NCI-H2227 treated with DMSO at 0.1 percent for 48 hours (cell line): Measurements from ENCODE around the gene VCL.

Experiments
- DNase-seq: peaks from one replicate; lab custom pipeline; 2025; lab: John Stamatoyannopoulos, UW

The VCL gene

DNA sequence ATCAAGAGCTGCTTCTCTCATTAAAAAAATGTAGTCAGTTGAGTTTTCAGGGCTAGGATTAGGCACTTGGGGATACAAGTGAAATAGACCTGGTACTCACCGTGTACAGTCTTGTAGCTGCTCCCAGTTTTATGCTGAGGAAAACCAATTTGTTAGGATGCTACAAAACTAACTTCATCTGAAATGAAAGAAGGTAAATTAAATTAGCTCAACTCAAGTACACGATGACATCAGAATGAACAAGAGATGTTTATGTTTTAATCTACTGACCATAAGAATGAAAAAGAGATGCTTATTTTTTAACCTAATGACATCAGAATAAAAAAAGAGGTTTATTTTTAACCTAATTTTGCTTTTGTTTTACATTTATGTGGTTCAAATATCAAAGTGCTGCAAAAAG, 79.0 kb downstream of the VCL start:
- no peak for DNase-seq

- DNase-seq: no peak
These were observed 79.5 kb downstream of the VCL start for GRCh38 chr10:74077416-74077815.

DNA sequence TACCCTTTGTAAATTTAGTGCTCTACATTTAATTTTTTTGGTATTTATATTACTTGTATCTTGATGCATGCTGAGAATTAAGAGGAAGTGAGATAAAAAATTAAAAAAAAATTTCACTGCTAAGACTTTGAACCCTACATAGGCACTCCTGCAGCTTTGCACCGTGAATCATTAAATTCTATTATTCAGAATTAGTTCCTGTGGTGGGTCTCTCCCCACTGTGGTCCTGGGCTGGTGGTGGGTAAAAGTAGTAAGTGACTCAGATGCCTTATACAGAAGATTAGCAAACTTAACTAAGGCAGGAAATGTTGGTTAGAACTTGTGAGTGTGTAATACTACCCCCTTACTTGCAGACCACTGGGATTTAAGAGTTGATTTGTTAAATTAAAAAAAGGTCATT, 80.1 kb downstream of the VCL start:
- no peak for DNase-seq

DNA sequence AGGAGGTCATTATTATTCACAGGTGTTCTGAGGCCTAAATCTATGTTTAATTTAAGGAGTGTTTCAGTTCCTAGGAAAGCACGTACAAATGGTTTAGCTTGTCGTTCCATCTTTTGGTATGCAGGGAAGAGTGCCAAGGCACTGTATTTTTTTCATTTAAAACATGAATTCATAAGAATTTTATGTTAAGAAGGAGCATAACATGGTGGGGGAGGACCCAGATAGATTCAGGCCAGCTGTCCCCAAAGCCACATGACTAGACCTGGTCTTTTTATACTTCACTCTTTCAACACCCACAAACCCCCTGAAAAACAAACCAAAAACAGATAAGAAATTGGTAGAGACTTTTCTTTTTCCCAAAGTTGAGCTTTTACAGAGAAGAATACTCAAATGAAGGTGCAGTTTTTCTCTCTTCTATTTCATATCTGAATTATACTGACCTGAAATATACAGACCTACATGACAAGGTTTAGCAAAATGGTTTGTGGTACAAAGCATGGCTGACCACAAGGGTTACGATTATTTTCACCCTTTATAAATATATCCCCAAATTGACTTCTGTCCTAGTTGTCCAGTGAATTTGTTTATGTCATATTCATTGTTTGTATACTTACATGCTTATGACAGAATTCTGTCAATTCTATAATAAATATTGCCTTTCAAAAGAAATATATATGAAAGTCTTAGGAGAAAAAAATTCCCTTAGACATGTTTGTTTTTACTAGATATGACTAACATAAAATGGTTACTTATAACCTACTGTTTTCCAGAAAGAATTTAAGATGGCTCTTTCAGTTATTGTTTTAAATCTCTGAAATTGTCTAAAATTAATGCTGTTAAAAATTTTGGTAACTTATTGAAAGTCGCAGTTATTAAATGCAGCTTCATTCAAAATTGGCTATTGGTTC, 81.4 kb downstream of the VCL start:
- no peak for DNase-seq

- no peak for DNase-seq
These were observed 82.1 kb downstream of the VCL start for GRCh38 chr10:74079936-74080590.

DNA sequence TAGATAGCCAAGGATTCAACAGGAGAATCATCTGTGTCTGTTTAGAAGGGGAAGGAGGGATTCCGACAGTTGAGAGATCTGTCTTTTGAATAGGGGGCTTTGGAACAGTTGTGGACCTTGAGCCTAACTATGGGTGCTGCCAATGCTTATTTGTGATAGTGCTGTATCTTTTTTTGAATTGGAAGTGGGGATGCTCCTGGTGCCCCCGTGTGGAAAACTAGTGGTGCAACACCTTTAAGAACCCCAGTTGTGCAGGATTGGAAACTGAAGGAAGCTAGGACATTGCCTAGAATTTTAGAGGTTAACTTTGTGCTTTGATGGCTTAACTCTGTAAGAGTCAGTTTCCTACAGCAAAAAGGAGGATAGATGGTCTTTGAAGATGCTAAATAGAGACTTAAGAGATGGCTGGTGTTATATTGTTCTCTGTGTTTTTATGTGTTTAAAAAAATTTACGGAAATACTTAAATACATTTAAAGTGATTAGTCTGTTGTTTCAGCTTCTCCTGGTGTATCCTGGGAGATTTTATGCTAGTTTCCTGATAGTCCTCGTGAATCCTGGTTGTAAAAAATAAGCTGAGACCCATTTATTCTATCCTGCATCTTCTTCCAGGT, 83.4 kb downstream of the VCL start:
- peak; percentile 18 for DNase-seq

- no peak for DNase-seq
These were observed 84.2 kb downstream of the VCL start for GRCh38 chr10:74081941-74082718.

DNA sequence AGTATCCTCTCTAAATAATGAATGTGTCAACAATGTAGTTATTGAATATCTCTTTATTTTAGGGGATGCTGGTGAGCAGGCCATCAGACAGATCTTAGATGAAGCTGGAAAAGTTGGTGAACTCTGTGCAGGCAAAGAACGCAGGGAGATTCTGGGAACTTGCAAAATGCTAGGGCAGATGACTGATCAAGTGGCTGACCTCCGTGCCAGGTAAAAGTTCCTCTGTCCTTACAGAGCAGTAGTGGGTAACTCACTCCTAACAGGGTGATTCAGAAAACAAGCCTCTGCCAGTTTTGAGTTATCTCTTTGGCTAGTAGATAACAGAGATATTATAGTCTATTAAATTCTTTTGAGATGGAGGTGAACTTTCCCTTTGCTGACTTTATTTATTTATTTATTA, 85.4 kb downstream of the VCL start:
- no peak for DNase-seq

- DNase-seq: no peak
These were observed 87.0 kb downstream of the VCL start for GRCh38 chr10:74084955-74085354.

GRCh38 chr10:74086317-74086716, 88.4 kb downstream of the VCL start:
- DNase-seq: no peak

GRCh38 chr10:74088722-74089121, 90.8 kb downstream of the VCL start:
- DNase-seq: no peak

- no peak for DNase-seq
These were observed 94.5 kb downstream of the VCL start for GRCh38 chr10:74092372-74092771.

GRCh38 chr10:74093530-74094164, 95.7 kb downstream of the VCL start:
- DNase-seq: no peak

- no peak for DNase-seq
These were observed 96.3 kb downstream of the VCL start for GRCh38 chr10:74094231-74094630.

GRCh38 chr10:74096777-74097176, 98.9 kb downstream of the VCL start:
- no peak for DNase-seq

DNA sequence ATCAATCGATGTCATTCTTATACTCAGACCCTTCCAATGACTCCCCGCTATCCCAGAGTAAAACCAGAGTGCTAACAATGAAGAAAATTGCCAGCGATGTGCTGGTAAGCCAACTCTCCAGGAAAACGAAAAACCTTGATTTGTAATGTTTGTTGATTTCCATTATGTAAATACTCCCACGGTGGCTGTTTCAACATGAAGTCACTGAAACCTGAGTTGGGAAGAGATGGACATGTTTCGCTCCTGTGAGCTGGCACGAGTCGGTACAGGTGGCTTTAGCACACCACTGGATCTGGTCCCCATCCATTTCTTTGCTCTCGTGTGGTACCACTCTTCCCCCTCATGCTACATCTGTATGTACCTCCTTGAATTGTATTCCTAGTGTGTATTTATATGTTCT, 99.9 kb downstream of the VCL start:
- DNase-seq: no peak

DNA sequence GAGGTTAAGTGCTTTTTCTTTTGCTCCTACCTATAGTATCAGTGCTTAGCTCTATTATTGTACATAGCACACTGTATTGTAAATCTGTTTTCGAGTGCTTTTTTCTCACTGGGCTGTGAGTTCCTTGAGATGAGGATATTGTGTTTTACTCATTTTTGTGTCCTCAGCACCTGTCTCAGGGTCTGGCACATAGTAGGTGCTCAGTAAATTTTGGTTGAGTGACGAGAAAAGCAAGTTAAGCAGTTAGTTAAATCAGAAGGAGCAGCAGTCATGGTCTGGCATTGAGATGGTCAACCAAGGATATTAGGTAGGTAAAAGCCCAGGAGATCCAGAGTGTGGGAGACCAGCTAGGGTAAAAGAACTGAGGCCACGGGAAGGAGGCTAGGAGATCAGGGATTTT, 101.5 kb downstream of the VCL start:
- no peak for DNase-seq

DNA sequence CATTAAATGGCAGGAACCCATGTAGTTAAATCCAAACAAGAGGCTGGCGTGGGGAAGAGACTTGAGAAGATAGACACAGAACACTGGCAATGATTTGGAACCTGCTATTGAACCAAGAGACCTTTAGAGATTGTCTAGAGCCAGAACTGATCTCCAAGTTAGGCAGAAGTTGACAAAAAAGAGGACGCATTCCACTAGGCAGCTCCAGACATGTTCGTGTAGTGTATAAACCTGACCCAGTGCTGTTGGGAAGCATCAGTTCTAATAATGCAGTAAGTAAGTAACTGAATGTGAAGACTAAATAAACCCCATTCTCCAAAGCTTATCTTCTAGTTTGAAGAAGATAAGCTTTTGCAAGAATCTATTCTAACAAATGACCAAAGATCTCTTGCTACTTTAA, 101.9 kb downstream of the VCL start:
- no peak for DNase-seq

- DNase-seq: peak; percentile 11
These were observed 105.8 kb downstream of the VCL start for GRCh38 chr10:74103560-74104258.

GRCh38 chr10:74104480-74104879, 106.6 kb downstream of the VCL start:
- no peak for DNase-seq

DNA sequence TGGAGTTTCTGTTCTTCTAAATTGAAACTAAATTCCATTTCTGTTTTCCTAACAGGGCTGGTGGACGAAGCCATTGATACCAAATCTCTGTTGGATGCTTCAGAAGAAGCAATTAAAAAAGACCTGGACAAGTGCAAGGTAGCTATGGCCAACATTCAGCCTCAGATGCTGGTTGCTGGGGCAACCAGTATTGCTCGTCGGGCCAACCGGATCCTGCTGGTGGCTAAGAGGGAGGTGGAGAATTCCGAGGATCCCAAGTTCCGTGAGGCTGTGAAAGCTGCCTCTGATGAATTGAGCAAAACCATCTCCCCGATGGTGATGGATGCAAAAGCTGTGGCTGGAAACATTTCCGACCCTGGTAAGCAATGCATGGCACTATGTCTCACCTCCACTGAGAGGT, 107.1 kb downstream of the VCL start:
- DNase-seq: no peak
